ENCODE results near the gene PDE7B.

PDE7B gene

GRCh38 chr6:136161950-136162349 is 310.4 kb downstream of the PDE7B start:
- no peak for DNase-seq

GRCh38 chr6:136163260-136163659 is 311.8 kb downstream of the PDE7B start:
- DNase-seq, result no peak

DNA sequence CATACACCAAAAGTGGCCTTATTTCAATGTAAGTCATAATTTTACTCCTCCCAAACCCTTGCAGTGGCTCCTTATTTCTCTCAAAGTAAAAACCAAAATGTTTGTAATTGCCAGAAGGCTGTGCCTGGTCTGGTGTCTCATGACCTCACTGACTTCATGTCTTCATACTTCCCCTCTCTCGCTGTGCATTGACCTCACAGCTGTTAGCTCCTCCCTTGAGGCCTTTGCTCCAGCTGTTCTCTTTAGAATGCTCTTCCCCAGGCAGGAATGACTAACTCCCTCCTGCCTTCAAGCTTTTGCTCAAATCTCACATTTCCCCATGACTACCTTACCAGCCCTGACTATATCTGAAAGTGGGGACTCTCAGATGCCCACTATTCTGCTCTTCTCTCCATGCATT is 315.3 kb downstream of the PDE7B start:
- no peak for DNase-seq

GRCh38 chr6:136169394-136170148 is 318.1 kb downstream of the PDE7B start:
- DNase-seq, result no peak

DNA sequence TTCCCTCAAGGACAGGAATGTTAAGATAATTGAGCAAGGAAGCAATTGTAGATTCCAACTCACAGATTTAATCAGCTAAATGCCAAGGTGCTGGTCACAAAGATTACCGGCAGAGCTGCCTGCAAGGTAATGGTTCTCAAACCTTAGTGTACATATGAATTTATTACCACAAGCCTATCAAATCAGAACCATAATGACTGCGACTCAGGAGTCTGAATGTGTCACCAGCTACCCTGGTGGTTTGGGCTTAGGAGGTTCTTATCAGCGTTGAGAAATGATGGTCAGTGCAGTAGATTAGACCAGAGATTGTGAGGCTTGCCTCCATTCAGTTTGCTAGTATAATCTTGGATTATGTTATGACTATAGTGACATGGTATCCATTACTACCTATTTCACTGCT is 319.7 kb downstream of the PDE7B start:
- DNase-seq, result no peak

- DNase-seq, result no peak
Observed at GRCh38 chr6:136173519-136174507, 322.3 kb downstream of the PDE7B start.

DNA sequence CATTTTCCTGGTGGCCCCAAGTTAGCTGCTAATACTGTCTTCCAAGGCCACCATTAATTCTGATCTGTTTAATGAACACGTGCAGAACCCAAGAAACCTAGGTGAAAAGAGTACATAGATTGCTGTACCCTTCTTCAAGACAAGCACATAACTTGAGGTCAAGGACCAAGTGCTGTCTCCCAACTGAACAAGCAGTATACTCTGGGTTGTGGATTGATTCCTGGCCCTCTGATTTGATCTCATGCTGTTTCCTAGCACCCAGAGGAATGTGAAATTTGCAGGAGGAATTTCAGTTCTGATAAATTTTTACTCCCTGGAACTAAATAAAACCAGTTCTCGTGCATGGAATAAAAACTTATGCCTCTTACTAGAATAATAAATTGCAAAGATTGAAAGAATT is 323.0 kb downstream of the PDE7B start:
- DNase-seq, result no peak

GRCh38 chr6:136175873-136176272 is 324.4 kb downstream of the PDE7B start:
- no peak for DNase-seq

- no peak for DNase-seq
Observed at GRCh38 chr6:136178749-136179148, 327.2 kb downstream of the PDE7B start.

GRCh38 chr6:136180704-136181511 is 329.4 kb downstream of the PDE7B start:
- DNase-seq, result no peak

DNA sequence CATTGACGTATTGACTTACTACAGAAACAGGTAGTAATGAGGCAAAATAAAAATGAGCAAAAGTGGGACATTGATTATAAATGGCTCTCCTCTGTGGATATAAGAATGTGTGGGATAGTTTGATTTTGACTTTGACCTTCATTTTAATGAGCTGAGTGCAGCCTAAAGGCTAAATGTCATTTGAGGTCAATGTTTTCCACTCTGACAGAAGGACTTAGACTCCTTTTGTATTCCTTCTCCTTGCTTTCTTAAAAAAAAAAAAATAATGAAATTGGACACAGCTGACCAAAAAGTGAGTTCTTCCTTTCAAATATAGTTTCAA is 330.0 kb downstream of the PDE7B start:
- no peak for DNase-seq

DNA sequence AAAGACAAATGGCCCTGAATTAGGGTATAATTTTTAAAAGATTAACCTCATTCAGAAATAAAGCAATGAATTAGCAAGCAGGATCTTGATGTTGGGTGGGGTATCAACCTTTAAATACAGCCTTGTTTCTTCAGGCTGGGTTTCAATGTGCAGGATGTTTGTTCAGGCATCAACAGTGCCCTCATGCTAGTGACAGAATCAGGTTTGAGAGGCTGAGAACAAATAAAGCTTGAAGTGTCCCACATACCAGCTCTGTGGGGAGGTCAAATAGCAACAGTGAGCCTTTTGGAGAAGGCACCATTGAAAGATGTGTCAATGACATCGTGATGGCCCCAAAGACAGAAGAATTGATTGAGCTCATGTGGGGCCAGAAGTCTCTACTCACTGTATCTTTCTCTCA is 330.4 kb downstream of the PDE7B start:
- DNase-seq, result no peak

GRCh38 chr6:136184738-136185137 is 333.2 kb downstream of the PDE7B start:
- no peak for DNase-seq

DNA sequence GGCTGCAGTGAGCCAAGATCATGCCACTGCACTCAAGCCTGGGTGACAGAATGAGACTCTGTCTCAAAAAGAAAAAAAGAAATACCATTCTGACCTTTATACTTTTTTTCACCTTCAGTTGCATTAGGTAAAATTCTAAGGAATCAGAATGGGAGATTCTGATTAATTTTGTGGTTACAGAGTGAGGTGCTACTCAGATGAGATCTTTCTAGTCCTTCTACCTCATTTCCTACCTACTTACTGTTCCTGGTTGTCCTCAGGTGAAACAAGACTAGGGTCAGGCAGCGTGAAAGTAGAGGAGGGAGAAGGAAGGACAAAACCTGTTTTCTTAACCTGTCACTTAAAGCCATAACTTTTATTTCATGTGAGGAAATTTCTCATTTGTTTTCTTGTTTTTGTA is 334.9 kb downstream of the PDE7B start:
- no peak for DNase-seq

DNA sequence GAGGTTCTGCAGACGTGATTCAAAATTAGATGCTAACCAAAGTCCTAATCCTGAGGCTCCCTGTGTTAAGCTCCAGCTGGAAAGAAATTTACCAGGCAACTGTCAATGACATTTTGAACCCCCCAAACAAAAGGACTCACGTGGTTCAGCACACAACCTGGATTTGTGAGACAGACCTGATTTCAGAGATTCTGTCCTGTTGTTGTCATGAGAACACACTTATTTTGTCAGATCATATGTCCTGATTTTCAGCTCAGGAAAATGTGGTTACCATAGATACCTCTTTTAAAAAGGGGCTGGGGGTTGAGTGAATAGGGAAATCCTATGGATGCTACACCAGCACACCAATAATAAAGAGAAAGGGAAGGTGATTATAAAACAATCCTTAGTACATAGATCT is 337.0 kb downstream of the PDE7B start:
- no peak for DNase-seq

DNA sequence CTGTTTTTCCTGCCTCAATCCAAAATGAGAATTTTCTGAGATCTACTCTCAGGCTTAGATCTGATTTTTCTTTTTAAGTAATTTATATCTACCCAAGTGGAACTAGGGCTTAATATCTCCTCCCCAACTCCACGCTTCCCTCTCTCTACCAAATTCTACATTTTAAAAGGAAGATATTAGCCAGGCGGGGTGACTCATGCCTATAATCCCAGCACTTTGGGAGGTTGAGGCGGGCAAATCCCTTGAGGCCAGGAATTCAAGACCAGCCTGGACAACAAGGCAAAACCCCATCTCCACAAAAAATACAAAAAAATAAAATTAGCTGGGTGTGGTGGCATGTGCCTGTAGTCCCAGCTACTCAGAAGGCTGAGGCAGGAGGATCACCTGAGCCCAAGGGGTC is 337.6 kb downstream of the PDE7B start:
- no peak for DNase-seq

GRCh38 chr6:136191606-136192312 is 340.3 kb downstream of the PDE7B start:
- DNase-seq, result no peak

- DNase-seq, result no peak
Observed at GRCh38 chr6:136192902-136193301, 341.4 kb downstream of the PDE7B start.

GRCh38 chr6:136201732-136202131 is 350.2 kb downstream of the PDE7B start:
- DNase-seq, result no peak

DNA sequence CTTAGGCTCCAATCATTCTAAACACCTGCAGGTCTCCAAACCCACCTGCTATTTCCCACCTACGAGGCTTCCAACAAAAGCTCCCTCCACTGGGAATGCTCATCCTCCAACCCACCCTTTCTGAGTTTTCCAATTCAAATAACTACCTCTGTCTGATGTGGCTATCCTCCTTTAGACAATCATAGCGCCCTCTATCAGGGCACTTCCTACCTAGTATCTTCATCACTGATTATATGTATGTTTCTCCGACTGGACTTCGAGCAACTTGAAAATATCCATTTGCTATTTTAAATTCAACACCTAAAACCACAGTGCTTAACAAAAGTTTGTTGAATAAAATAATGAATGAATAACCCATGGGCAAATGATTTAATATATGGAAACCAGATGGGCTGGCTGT is 357.3 kb downstream of the PDE7B start:
- DNase-seq, result no peak

GRCh38 chr6:136209496-136209895 is 358.0 kb downstream of the PDE7B start:
- DNase-seq, result no peak

DNA sequence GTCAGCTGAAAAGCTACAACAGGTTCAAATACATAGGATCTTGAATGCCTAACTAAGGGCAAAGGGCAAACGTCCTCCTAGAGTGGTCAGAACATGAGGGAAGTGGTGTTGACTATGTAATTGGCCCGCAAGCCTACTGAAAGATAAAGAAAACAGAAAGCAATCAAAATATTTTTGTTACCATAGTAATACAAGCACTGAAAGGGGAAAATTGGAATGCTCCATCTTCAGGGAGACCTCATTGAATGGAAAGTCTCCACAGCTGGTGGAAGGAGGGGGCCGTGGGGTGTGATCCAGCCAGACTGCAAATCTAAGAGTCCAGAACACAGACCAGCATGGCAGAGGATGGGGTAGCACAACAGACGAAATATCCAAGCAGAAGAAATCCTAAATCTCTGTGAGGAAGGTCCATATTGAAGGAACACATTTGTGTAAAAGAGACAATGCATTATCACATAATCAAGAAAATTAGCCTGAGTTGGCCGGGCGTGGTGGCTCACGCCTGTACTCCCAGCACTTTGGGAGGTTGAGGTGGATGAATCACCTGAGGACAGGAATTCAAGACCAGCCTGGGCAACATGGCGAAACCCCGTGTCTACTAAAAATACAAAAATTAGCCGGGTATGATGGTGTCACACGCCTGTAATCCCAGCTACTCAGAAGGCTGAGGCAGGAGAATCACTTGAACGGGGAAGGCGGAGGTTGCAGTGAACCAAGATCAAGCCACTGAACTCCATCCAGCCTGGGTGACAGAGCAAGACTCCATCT is 359.1 kb downstream of the PDE7B start:
- no peak for DNase-seq
